ENCODE results near the gene PPIB.

DNA sequence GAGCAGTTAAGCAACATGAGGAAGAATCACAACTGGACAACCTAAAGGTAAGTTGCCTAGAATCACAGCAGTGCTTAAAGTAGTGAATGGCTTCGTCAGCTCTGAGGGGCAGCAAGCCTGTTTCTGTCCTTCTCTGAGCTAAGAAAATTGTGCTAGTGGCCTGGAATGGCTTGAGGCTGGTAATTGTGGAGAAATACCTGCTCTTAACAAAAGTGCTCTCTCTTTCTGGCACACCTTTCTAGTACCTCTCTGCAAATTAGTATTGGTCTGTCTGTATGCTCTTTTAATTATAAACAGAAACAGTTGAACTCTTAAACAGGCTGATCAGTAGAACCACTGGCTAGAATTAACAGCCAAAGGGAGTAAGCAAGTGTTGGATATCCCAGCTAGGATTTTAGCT is 55.5 kb downstream of the PPIB start:
- TF ChIP-seq EZH2 (IDR thresholded peaks at IDR 0.05) (no peak), POLR2AphosphoS5 (IDR thresholded peaks at IDR 0.05; ENCODE audit: borderline replicate concordance, low read depth, low read length) (no peak)
